Endothelial cell (in vitro differentiated cells): ENCODE results near the gene RRP15. TPM values are rescaled to one million over a fixed set of nuclear protein-coding genes. Genes with fewer than 3 reads are reported as not detected.
A peak's percentile ranks its signal among the peaks of the same experiment; 100 is the strongest.

ENCODE experiments used
- DNase-seq: peaks from one replicate; pipeline ENCODE4 v3.0.0; 2021; ENCODE audit warnings: low spot score
- H3K27ac Mint-ChIP-seq: one replicate; pipeline ENCODE4 v1.8.0; 2021; ENCODE audit warnings: mixed read lengths, inconsistent platforms; ENCODE audit not compliant: unreplicated experiment
- H3K27me3 Mint-ChIP-seq: one replicate; pipeline ENCODE4 v1.8.0; 2021; ENCODE audit warnings: mild to moderate bottlenecking, moderate library complexity, mixed read lengths, inconsistent platforms; ENCODE audit not compliant: unreplicated experiment
- H3K36me3 Mint-ChIP-seq: one replicate; pipeline ENCODE4 v1.8.0; 2021; ENCODE audit warnings: mild to moderate bottlenecking, low read depth, mixed read lengths, inconsistent platforms; ENCODE audit not compliant: unreplicated experiment
- H3K4me1 Mint-ChIP-seq: one replicate; pipeline ENCODE4 v1.8.0; 2021; ENCODE audit warnings: mild to moderate bottlenecking, mixed read lengths, inconsistent platforms; ENCODE audit not compliant: unreplicated experiment
- H3K4me3 Mint-ChIP-seq: one replicate; pipeline ENCODE4 v1.8.0; 2021; ENCODE audit warnings: mild to moderate bottlenecking, mixed read lengths, inconsistent platforms; ENCODE audit not compliant: unreplicated experiment
- H3K9me3 Mint-ChIP-seq: one replicate; pipeline ENCODE4 v1.8.0; 2021; ENCODE audit warnings: mixed read lengths, inconsistent platforms; ENCODE audit not compliant: unreplicated experiment
- CTCF ChIP-seq: fragments of 200-600 bp; sonication (generic); IDR thresholded peaks from one replicate; pipeline ENCODE4 v1.5.0; 2021; ENCODE audit warnings: antibody characterized with exemption; ENCODE audit not compliant: unreplicated experiment
- total RNA-seq: library from RNA; stranded (reverse); fragmentation: NEBNext Ultra II Directional; extraction: Animal tissue kit (Norgen Biotek cat#: 25700); gene quantifications from one replicate; pipeline ENCODE4 v1.2.1, GENCODE V29; 2021; ENCODE audit not compliant: unreplicated experiment

RRP15 gene
- total RNA-seq, 1 donor from 2014 or later = 11.7 TPM

GRCh38 chr1:218259339-218259738 is 25.8 kb upstream of the RRP15 start:
- no peak overlapping the region for H3K4me3 Mint-ChIP-seq
- TF ChIP-seq CTCF = no peak
- H3K27me3 Mint-ChIP-seq = no peaks in the 10 kb centered on the region

GRCh38 chr1:218259800-218260199 is 25.3 kb upstream of the RRP15 start:
- H3K4me1 Mint-ChIP-seq = no peaks in the 10 kb centered on the region
- DNase-seq = peak; percentile 18

More at GRCh38 chr1:218259339-218259738, 25.8 kb upstream of the RRP15 start:
- DNase-seq = no peak
- H3K9me3 Mint-ChIP-seq = no peaks in the 10 kb centered on the region
- no peaks in the 10 kb centered on the region for H3K36me3 Mint-ChIP-seq
- H3K27ac Mint-ChIP-seq = no peak overlapping the region
- H3K4me1 Mint-ChIP-seq = no peaks in the 10 kb centered on the region

GRCh38 chr1:218262259-218262658 is 22.8 kb upstream of the RRP15 start:
- H3K4me3 Mint-ChIP-seq = no peak overlapping the region
- no peak for TF ChIP-seq CTCF
- H3K27me3 Mint-ChIP-seq = no peaks in the 10 kb centered on the region
- H3K9me3 Mint-ChIP-seq = no peaks in the 10 kb centered on the region
- H3K4me1 Mint-ChIP-seq = no peaks in the 10 kb centered on the region
- no peak for DNase-seq
- no peak overlapping the region for H3K27ac Mint-ChIP-seq
- no peaks in the 10 kb centered on the region for H3K36me3 Mint-ChIP-seq

More at GRCh38 chr1:218259800-218260199, 25.3 kb upstream of the RRP15 start:
- H3K9me3 Mint-ChIP-seq = no peaks in the 10 kb centered on the region
- TF ChIP-seq CTCF = peak; percentile 57
- H3K27me3 Mint-ChIP-seq = no peaks in the 10 kb centered on the region
- no peaks in the 10 kb centered on the region for H3K36me3 Mint-ChIP-seq
- no peak overlapping the region for H3K4me3 Mint-ChIP-seq
- no peak overlapping the region for H3K27ac Mint-ChIP-seq

- no peak overlapping the region for H3K4me3 Mint-ChIP-seq
- H3K4me1 Mint-ChIP-seq = no peaks in the 10 kb centered on the region
- H3K27me3 Mint-ChIP-seq = no peaks in the 10 kb centered on the region
- TF ChIP-seq CTCF = no peak
- H3K27ac Mint-ChIP-seq = no peak overlapping the region
- H3K9me3 Mint-ChIP-seq = no peaks in the 10 kb centered on the region
- DNase-seq = no peak
- H3K36me3 Mint-ChIP-seq = no peaks in the 10 kb centered on the region
Observed at GRCh38 chr1:218266356-218266755, 18.7 kb upstream of the RRP15 start.

- no peak overlapping the region for H3K4me3 Mint-ChIP-seq
- no peaks in the 10 kb centered on the region for H3K9me3 Mint-ChIP-seq
- H3K36me3 Mint-ChIP-seq = no peaks in the 10 kb centered on the region
- DNase-seq = no peak
- peaks cover 13% of the 10 kb centered on the region for H3K4me1 Mint-ChIP-seq
- H3K27ac Mint-ChIP-seq = no peak overlapping the region
- no peaks in the 10 kb centered on the region for H3K27me3 Mint-ChIP-seq
- no peak for TF ChIP-seq CTCF
Observed at GRCh38 chr1:218272366-218272765, 12.7 kb upstream of the RRP15 start.
